HCT116 (cell line): Measurements from ENCODE around the gene TAF1. TPM values are rescaled to one million over a fixed set of nuclear protein-coding genes. Genes with fewer than 3 reads are reported as not detected.

ENCODE experiments used
- ATAC-seq: fragments of 200-7000 bp; cut with Tn5 transposase; 2 replicates; pipeline ENCODE4 v1.9.1; 2020; ENCODE audit warnings: mild to moderate bottlenecking, moderate library complexity
- BruUV-seq: library from RNA; stranded (reverse); fragments of 400-500 nt; replicated peaks from 2 replicates; lab custom pipeline; 2021; lab: Mats Ljungman, UMichigan
- CTCF ChIA-PET: fragments of 300-600 bp; sonication (Branson Sonifier 250); formaldehyde crosslinking; loops from one replicate; lab custom pipeline; 2021; ENCODE audit warnings: antibody characterized with exemption; lab: Charles Lee
- POLR2A ChIA-PET: fragments of 300-600, 350-600 bp; sonication (Branson Sonifier 250); formaldehyde crosslinking; loops from one replicate; lab custom pipeline; 2021; ENCODE audit warnings: antibody characterized with exemption; lab: Charles Lee
- RAD21 ChIA-PET, 2 experiments: fragments of 300-600 bp; sonication (Branson Sonifier 250); formaldehyde crosslinking; loops; one replicate each; lab custom pipeline; 2023; ENCODE audit warnings: low total read pairs in 2 of 2; ENCODE audit not compliant: uncharacterized antibody in 2 of 2, unreplicated experiment in 2 of 2, low non-redundant PET in 1 of 2; lab: Charles Lee
- DNase-seq: peaks from one replicate; pipeline ENCODE4 v3.0.0-alpha.2; 2010; ENCODE audit warnings: low read depth, low spot score
- H2AFZ ChIP-seq: fragments of 200-600 bp; shearing (Covaris generic), sonication (generic); 2 replicates; pipeline ENCODE4 v1.6.1; 2017; ENCODE audit warnings: low read depth, mixed run types, mixed read lengths, antibody characterized with exemption, low read length; ENCODE audit not compliant: poor library complexity, severe bottlenecking
- H3K27ac ChIP-seq: 2 replicates; pipeline ENCODE4 v1.5.1; 2012; ENCODE audit warnings: low read depth, low read length
- H3K27me3 ChIP-seq: fragments of 200-600 bp; sonication (generic); 2 replicates; pipeline ENCODE4 v1.6.1; 2016; ENCODE audit warnings: mixed run types, low read length, mixed read lengths; ENCODE audit not compliant: insufficient read depth
- H3K36me3 ChIP-seq, 2 experiments: fragments of 200-500 bp in 1 of 2; fragments of 200-600 bp in 1 of 2; sonication (Bioruptor generic) in 1 of 2; sonication (generic) in 1 of 2; 2 replicates each; pipeline versions ENCODE4 v1.5.1 to v1.6.1; 2014 to 2016; ENCODE audit warnings: low read length in 2 of 2, inconsistent platforms in 1 of 2, mixed read lengths in 1 of 2, mixed run types in 1 of 2; ENCODE audit not compliant: insufficient read depth in 2 of 2, control insufficient read depth in 1 of 2
- H3K4me1 ChIP-seq, 2 experiments: fragments of 200-600 bp in 1 of 2; sonication (generic) in 1 of 2; 2 replicates each; pipeline versions ENCODE4 v1.5.1 to v1.6.1; 2012 to 2017; ENCODE audit warnings: low read length in 2 of 2, inconsistent platforms in 1 of 2, mild to moderate bottlenecking in 1 of 2, mixed read lengths in 1 of 2, mixed run types in 1 of 2, moderate library complexity in 1 of 2; ENCODE audit not compliant: insufficient read depth in 2 of 2, control insufficient read depth in 1 of 2
- H3K4me2 ChIP-seq: fragments of 200-600 bp; sonication (generic); 2 replicates; pipeline ENCODE4 v1.6.1; 2017; ENCODE audit warnings: mixed run types, low read length, mixed read lengths
- H3K4me3 ChIP-seq, 2 experiments: fragments of 200-600 bp in 1 of 2; sonication (generic) in 1 of 2; replicated peaks in 1 of 2; 2 replicates each; pipeline ENCODE4 v1.5.1; 2011 to 2016; ENCODE audit warnings: low read length in 2 of 2, control low read depth in 1 of 2, low read depth in 1 of 2, mild to moderate bottlenecking in 1 of 2, mixed read lengths in 1 of 2, mixed run types in 1 of 2
- H3K79me2 ChIP-seq: fragments of 200-600 bp; sonication (generic); 2 replicates; pipeline ENCODE4 v1.6.1; 2017; ENCODE audit warnings: mild to moderate bottlenecking, mixed run types, low read length, moderate library complexity, mixed read lengths; ENCODE audit not compliant: insufficient read depth
- H3K9ac ChIP-seq: fragments of 200-600 bp; sonication (generic); 2 replicates; pipeline ENCODE4 v1.6.1; 2016; ENCODE audit warnings: low read length, mixed read lengths
- H3K9me2 ChIP-seq: fragments of 200-600 bp; sonication (generic), shearing (Covaris generic); 2 replicates; pipeline ENCODE4 v1.6.1; 2017; ENCODE audit warnings: mixed run types, mild to moderate bottlenecking, moderate library complexity; ENCODE audit not compliant: insufficient read depth
- H3K9me3 ChIP-seq, 2 experiments: fragments of 200-500 bp in 1 of 2; fragments of 200-600 bp in 1 of 2; sonication (Bioruptor generic) in 1 of 2; sonication (generic) in 1 of 2; 2 replicates each; pipeline ENCODE4 v1.6.1; 2014 to 2017; ENCODE audit warnings: low read length in 2 of 2, mixed read lengths in 2 of 2, inconsistent platforms in 1 of 2, low read depth in 1 of 2, mild to moderate bottlenecking in 1 of 2, mixed run types in 1 of 2, moderate library complexity in 1 of 2; ENCODE audit not compliant: control insufficient read depth in 1 of 2, insufficient read depth in 1 of 2
- H4K20me1 ChIP-seq: fragments of 200-600 bp; sonication (generic), shearing (Covaris generic); 2 replicates; pipeline ENCODE4 v1.6.1; 2017; ENCODE audit warnings: mixed run types, mild to moderate bottlenecking, moderate library complexity; ENCODE audit not compliant: insufficient read depth
- EGR1 ChIP-seq: IDR thresholded peaks from 2 replicates; pipeline ENCODE4 v1.6.1; 2012; ENCODE audit warnings: low read depth
- ELF1 ChIP-seq: IDR thresholded peaks from 2 replicates; pipeline ENCODE4 v1.6.1; 2012; ENCODE audit warnings: low read depth, borderline replicate concordance
- EZH2 ChIP-seq: fragments of 200-600 bp; sonication (generic); IDR thresholded peaks from 2 replicates; pipeline ENCODE4 v1.6.1; 2017; ENCODE audit warnings: antibody characterized with exemption, mixed run types
- EZH2phosphoT487 ChIP-seq: fragments of 200-600 bp; IDR thresholded peaks from 2 replicates; pipeline ENCODE4 v1.6.1; 2018; ENCODE audit warnings: antibody characterized with exemption, borderline replicate concordance
- FOSL1 ChIP-seq: IDR thresholded peaks from 2 replicates; pipeline ENCODE4 v1.6.1; 2012; ENCODE audit warnings: low read depth
- JUND ChIP-seq: IDR thresholded peaks from 2 replicates; pipeline ENCODE4 v1.6.1; 2012
- POLR2A ChIP-seq: IDR thresholded peaks from 2 replicates; pipeline ENCODE4 v1.7.0; 2011; ENCODE audit warnings: borderline replicate concordance; ENCODE audit not compliant: insufficient read depth, insufficient read length; ENCODE audit errors: extremely low read depth
- POLR2AphosphoS5 ChIP-seq: IDR thresholded peaks from 2 replicates; pipeline ENCODE4 v1.6.1; 2011; ENCODE audit warnings: mild to moderate bottlenecking, low read depth, low read length, moderate library complexity
- RAD21 ChIP-seq: IDR thresholded peaks from 2 replicates; pipeline ENCODE4 v1.6.1; 2012; ENCODE audit warnings: low read depth, mild to moderate bottlenecking
- SIN3A ChIP-seq: IDR thresholded peaks from 2 replicates; pipeline ENCODE4 v1.6.1; 2012; ENCODE audit warnings: low read depth
- SP1 ChIP-seq: IDR thresholded peaks from 2 replicates; pipeline ENCODE4 v1.6.1; 2012; ENCODE audit warnings: low read depth
- SRF ChIP-seq: IDR thresholded peaks from 2 replicates; pipeline ENCODE4 v1.6.1; 2012; ENCODE audit warnings: low read depth
- TCF7L2 ChIP-seq: IDR thresholded peaks from 2 replicates; pipeline ENCODE4 v1.7.0; 2011; ENCODE audit warnings: borderline replicate concordance, inconsistent platforms; ENCODE audit not compliant: insufficient read depth, insufficient read length; ENCODE audit errors: extremely low read depth
- YY1 ChIP-seq: IDR thresholded peaks from 2 replicates; pipeline ENCODE4 v1.6.1; 2011; ENCODE audit warnings: low read length, low read depth, moderate library complexity, mild to moderate bottlenecking; ENCODE audit not compliant: insufficient replicate concordance; ENCODE audit errors: extremely low read depth
- ZNF274 ChIP-seq: fragments of 200-500 bp; sonication (Bioruptor generic); IDR thresholded peaks from 2 replicates; pipeline ENCODE4 v1.6.1; 2014; ENCODE audit warnings: mild to moderate bottlenecking, low read depth, low read length, inconsistent platforms
- intact Hi-C: fragments of 100-400 bp; cut with micrococcal nuclease; formaldehyde crosslinking; loops from 2 replicates; pipeline ENCODE4 v1.10.0; 2022
- total RNA-seq: library from RNA; stranded (reverse); gene quantifications from one replicate; pipeline ENCODE4 v1.2.1, GENCODE V29; 2021; ENCODE audit not compliant: unreplicated experiment
- TF ChIP-seq, protein P1 (sequence below), 3 experiments: fragments of 200-600 bp in 1 of 3; sonication (generic) in 1 of 3; IDR thresholded peaks in 2 of 3; conservative IDR thresholded peaks in 1 of 3; 2 replicates each; pipeline ENCODE4 v1.5.1; 2012 to 2017; ENCODE audit warnings: low read depth in 2 of 3, low read length in 2 of 3, antibody characterized with exemption in 1 of 3, borderline replicate concordance in 1 of 3, control low read depth in 1 of 3, mild to moderate bottlenecking in 1 of 3, mixed read lengths in 1 of 3, mixed run types in 1 of 3, moderate library complexity in 1 of 3; ENCODE audit not compliant: insufficient read depth in 1 of 3
- TF ChIP-seq, protein P2 (sequence below): IDR thresholded peaks from 2 replicates; pipeline ENCODE4 v1.6.1; 2011; ENCODE audit warnings: mild to moderate bottlenecking, low read length, moderate library complexity; ENCODE audit not compliant: insufficient replicate concordance; ENCODE audit errors: extremely low read depth
- TF ChIP-seq, protein P3 (sequence below): IDR thresholded peaks from 2 replicates; pipeline ENCODE4 v1.6.1; 2012
- TF ChIP-seq, protein P4 (sequence below): IDR thresholded peaks from 2 replicates; pipeline ENCODE4 v1.6.1; 2012; ENCODE audit warnings: low read depth
- TF ChIP-seq, protein P5 (sequence below): IDR thresholded peaks from 2 replicates; pipeline ENCODE4 v1.6.1; 2012

TAF1 gene
- total RNA-seq, 1 experiment from 2014 or later: 27.7 TPM

DNA sequence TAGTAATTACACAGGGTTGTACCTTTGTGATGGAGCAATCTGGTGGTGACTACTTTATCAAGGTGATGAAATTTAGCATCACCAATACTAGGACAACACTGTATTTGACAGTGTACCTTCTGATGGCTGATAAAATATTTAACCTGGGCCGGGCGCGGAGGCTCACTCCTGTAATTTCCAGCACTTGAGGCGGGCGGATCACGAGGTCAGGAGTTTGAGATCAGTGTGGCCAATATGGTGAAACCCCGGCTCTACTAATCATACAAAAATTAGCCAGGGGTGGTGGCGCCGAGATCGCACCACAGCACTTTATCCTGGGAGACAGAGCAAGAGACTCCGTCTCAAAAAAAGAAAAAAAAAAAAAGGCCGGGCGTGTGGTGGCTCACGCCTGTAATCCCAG lies 1.9 kb upstream of the TAF1 start:
- intact Hi-C loops: no loop called here
- Histone ChIP-seq H3K36me3 (no peaks in the 10 kb centered on the region), H4K20me1 (no peaks in the 10 kb centered on the region), H3K4me3 (no peak overlapping the region), H3K9me3 (no peaks in the 10 kb centered on the region), H2AFZ (no peak overlapping the region), H3K9ac (no peak overlapping the region), H3K9me2 (no peaks in the 10 kb centered on the region), H3K4me2 (no peak overlapping the region), H3K27ac (no peak overlapping the region), H3K79me2 (peaks cover 23% of the 10 kb centered on the region), H3K27me3 (no peaks in the 10 kb centered on the region), H3K4me1 (peaks cover 3 to 15% of the 10 kb centered on the region in 2 experiments; a peak in 2 of 4 replicates)
- CTCF ChIA-PET: no interaction called here
- no peak for ATAC-seq
- BruUV-seq: no TSS peak
- TF ChIP-seq, protein P1, sequence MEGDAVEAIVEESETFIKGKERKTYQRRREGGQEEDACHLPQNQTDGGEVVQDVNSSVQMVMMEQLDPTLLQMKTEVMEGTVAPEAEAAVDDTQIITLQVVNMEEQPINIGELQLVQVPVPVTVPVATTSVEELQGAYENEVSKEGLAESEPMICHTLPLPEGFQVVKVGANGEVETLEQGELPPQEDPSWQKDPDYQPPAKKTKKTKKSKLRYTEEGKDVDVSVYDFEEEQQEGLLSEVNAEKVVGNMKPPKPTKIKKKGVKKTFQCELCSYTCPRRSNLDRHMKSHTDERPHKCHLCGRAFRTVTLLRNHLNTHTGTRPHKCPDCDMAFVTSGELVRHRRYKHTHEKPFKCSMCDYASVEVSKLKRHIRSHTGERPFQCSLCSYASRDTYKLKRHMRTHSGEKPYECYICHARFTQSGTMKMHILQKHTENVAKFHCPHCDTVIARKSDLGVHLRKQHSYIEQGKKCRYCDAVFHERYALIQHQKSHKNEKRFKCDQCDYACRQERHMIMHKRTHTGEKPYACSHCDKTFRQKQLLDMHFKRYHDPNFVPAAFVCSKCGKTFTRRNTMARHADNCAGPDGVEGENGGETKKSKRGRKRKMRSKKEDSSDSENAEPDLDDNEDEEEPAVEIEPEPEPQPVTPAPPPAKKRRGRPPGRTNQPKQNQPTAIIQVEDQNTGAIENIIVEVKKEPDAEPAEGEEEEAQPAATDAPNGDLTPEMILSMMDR (IDR thresholded peaks at IDR 0.05 in 2 of 3, conservative IDR thresholded peaks at IDR 0.05 in 1 of 3; ENCODE audit: borderline replicate concordance in 1 of 3, insufficient read depth in 1 of 3, low read depth in 2 of 3, low read length in 2 of 3): no peak
- TF ChIP-seq POLR2A: no peak
- no peak for TF ChIP-seq YY1
- TF ChIP-seq EZH2: no peak
- TF ChIP-seq, protein P2, sequence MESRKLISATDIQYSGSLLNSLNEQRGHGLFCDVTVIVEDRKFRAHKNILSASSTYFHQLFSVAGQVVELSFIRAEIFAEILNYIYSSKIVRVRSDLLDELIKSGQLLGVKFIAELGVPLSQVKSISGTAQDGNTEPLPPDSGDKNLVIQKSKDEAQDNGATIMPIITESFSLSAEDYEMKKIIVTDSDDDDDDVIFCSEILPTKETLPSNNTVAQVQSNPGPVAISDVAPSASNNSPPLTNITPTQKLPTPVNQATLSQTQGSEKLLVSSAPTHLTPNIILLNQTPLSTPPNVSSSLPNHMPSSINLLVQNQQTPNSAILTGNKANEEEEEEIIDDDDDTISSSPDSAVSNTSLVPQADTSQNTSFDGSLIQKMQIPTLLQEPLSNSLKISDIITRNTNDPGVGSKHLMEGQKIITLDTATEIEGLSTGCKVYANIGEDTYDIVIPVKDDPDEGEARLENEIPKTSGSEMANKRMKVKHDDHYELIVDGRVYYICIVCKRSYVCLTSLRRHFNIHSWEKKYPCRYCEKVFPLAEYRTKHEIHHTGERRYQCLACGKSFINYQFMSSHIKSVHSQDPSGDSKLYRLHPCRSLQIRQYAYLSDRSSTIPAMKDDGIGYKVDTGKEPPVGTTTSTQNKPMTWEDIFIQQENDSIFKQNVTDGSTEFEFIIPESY: no peak
- TF ChIP-seq SIN3A: no peak
- TF ChIP-seq, protein P3, sequence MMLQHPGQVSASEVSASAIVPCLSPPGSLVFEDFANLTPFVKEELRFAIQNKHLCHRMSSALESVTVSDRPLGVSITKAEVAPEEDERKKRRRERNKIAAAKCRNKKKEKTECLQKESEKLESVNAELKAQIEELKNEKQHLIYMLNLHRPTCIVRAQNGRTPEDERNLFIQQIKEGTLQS: no peak
- no peak for TF ChIP-seq SP1
- TF ChIP-seq ZNF274: no peak
- no peak for TF ChIP-seq RAD21
- TF ChIP-seq EZH2phosphoT487: no peak
- no peak for TF ChIP-seq EGR1
- TF ChIP-seq ELF1: no peak
- TF ChIP-seq, protein P4, sequence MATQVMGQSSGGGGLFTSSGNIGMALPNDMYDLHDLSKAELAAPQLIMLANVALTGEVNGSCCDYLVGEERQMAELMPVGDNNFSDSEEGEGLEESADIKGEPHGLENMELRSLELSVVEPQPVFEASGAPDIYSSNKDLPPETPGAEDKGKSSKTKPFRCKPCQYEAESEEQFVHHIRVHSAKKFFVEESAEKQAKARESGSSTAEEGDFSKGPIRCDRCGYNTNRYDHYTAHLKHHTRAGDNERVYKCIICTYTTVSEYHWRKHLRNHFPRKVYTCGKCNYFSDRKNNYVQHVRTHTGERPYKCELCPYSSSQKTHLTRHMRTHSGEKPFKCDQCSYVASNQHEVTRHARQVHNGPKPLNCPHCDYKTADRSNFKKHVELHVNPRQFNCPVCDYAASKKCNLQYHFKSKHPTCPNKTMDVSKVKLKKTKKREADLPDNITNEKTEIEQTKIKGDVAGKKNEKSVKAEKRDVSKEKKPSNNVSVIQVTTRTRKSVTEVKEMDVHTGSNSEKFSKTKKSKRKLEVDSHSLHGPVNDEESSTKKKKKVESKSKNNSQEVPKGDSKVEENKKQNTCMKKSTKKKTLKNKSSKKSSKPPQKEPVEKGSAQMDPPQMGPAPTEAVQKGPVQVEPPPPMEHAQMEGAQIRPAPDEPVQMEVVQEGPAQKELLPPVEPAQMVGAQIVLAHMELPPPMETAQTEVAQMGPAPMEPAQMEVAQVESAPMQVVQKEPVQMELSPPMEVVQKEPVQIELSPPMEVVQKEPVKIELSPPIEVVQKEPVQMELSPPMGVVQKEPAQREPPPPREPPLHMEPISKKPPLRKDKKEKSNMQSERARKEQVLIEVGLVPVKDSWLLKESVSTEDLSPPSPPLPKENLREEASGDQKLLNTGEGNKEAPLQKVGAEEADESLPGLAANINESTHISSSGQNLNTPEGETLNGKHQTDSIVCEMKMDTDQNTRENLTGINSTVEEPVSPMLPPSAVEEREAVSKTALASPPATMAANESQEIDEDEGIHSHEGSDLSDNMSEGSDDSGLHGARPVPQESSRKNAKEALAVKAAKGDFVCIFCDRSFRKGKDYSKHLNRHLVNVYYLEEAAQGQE: no peak
- no peak for TF ChIP-seq SRF
- no peak for TF ChIP-seq POLR2AphosphoS5
- TF ChIP-seq TCF7L2: no peak
- no peak for TF ChIP-seq FOSL1
- TF ChIP-seq JUND: no peak
- TF ChIP-seq, protein P5, sequence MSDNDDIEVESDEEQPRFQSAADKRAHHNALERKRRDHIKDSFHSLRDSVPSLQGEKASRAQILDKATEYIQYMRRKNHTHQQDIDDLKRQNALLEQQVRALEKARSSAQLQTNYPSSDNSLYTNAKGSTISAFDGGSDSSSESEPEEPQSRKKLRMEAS: no peak
- no peak for DNase-seq
- POLR2A ChIA-PET: no interaction called here
- RAD21 ChIA-PET: no interaction called here
